HEK293 (cell line): Measurements from ENCODE around the gene ZNF214.

ENCODE experiments used
- CTCF ChIA-PET: fragments of 350-600 bp; formaldehyde crosslinking; extraction: SDS; loops from one replicate; lab custom pipeline; 2021; ENCODE audit warnings: antibody characterized with exemption; lab: Yijun Ruan, JAX
- POLR2A ChIA-PET: fragments of 300-600 bp; formaldehyde crosslinking; extraction: SDS; loops from one replicate; lab custom pipeline; 2020; ENCODE audit warnings: antibody characterized with exemption, inconsistent platforms; lab: Yijun Ruan, JAX
- H3K27ac ChIP-seq: fragments of 200-500 bp; sonication (Bioruptor generic); 2 replicates; pipeline ENCODE4 v1.5.1; 2014; ENCODE audit warnings: low read depth, low read length, control low read depth, inconsistent platforms; ENCODE audit errors: extremely low read depth
- H3K36me3 ChIP-seq, 2 experiments: fragments of 200-500 bp in 1 of 2; sonication (Bioruptor generic) in 1 of 2; 1 replicate in 1 of 2; 2 replicates in 1 of 2; pipeline ENCODE4 v1.5.1; 2014 to 2017; ENCODE audit warnings: inconsistent platforms in 2 of 2, low read length in 2 of 2; ENCODE audit not compliant: control insufficient read depth in 2 of 2, insufficient read depth in 1 of 2
- H3K4me1 ChIP-seq: fragments of 200-500 bp; sonication (Bioruptor generic); 2 replicates; pipeline ENCODE4 v1.5.1; 2014; ENCODE audit warnings: mild to moderate bottlenecking, low read length, inconsistent platforms; ENCODE audit not compliant: control insufficient read depth, insufficient read depth
- H3K4me3 ChIP-seq: 2 replicates; pipeline ENCODE4 v1.5.1; 2011; ENCODE audit warnings: low read depth, mild to moderate bottlenecking, control low read depth, low read length, moderate library complexity
- H3K9me3 ChIP-seq: fragments of 200-500 bp; sonication (Bioruptor generic); 2 replicates; pipeline ENCODE4 v1.5.1; 2014; ENCODE audit warnings: low read depth, low read length, inconsistent platforms; ENCODE audit not compliant: control insufficient read depth, insufficient read depth
- EGR2 ChIP-seq: fragments of 450-650 bp; formaldehyde crosslinking; IDR thresholded peaks from 2 replicates; pipeline ENCODE4 v1.5.1; 2016; ENCODE audit warnings: low read depth, missing biosample characterization, missing genetic modification characterization
- HIC1 ChIP-seq: fragments of 450-650 bp; formaldehyde crosslinking; IDR thresholded peaks from 2 replicates; pipeline ENCODE4 v1.5.1; 2016; ENCODE audit warnings: missing biosample characterization, missing genetic modification characterization
- IKZF3 ChIP-seq: fragments of 450-650 bp; IDR thresholded peaks from 2 replicates; pipeline ENCODE4 v1.5.0; 2018; ENCODE audit warnings: missing biosample characterization, mild to moderate bottlenecking, missing genetic modification characterization, moderate library complexity
- INSM2 ChIP-seq: fragments of 450-650 bp; formaldehyde crosslinking; IDR thresholded peaks from 2 replicates; pipeline ENCODE4 v1.5.1; 2016; ENCODE audit warnings: missing biosample characterization, missing genetic modification characterization
- KLF1 ChIP-seq: fragments of 450-650 bp; formaldehyde crosslinking; IDR thresholded peaks from 2 replicates; pipeline ENCODE4 v1.5.1; 2016; ENCODE audit warnings: missing biosample characterization, missing genetic modification characterization
- KLF10 ChIP-seq: fragments of 450-650 bp; IDR thresholded peaks from 2 replicates; pipeline ENCODE4 v1.5.1; 2018; ENCODE audit warnings: missing biosample characterization, mild to moderate bottlenecking, missing genetic modification characterization
- KLF8 ChIP-seq: fragments of 450-650 bp; formaldehyde crosslinking; IDR thresholded peaks from 2 replicates; pipeline ENCODE4 v1.5.1; 2016; ENCODE audit warnings: missing biosample characterization, missing genetic modification characterization
- KLF9 ChIP-seq: fragments of 450-650 bp; formaldehyde crosslinking; IDR thresholded peaks from 2 replicates; pipeline ENCODE4 v1.5.1; 2016; ENCODE audit warnings: missing biosample characterization, missing genetic modification characterization, low read depth
- SP2 ChIP-seq: fragments of 450-650 bp; formaldehyde crosslinking; IDR thresholded peaks from 2 replicates; pipeline ENCODE4 v1.5.1; 2016; ENCODE audit warnings: missing biosample characterization, missing genetic modification characterization
- SP3 ChIP-seq: fragments of 450-650 bp; formaldehyde crosslinking; IDR thresholded peaks from 2 replicates; pipeline ENCODE4 v1.5.1; 2016; ENCODE audit warnings: missing biosample characterization, missing genetic modification characterization
- SP7 ChIP-seq: fragments of 450-650 bp; formaldehyde crosslinking; IDR thresholded peaks from 2 replicates; pipeline ENCODE4 v1.5.1; 2016; ENCODE audit warnings: missing biosample characterization, missing genetic modification characterization
- YY2 ChIP-seq: fragments of 450-650 bp; formaldehyde crosslinking; IDR thresholded peaks from 2 replicates; pipeline ENCODE4 v1.5.1; 2016; ENCODE audit warnings: missing biosample characterization, missing genetic modification characterization
- ZBTB11 ChIP-seq: fragments of 450-650 bp; formaldehyde crosslinking; conservative IDR thresholded peaks from 2 replicates; pipeline ENCODE4 v1.5.1; 2016; ENCODE audit warnings: low read depth, missing biosample characterization, missing genetic modification characterization
- ZBTB17 ChIP-seq: fragments of 450-650 bp; formaldehyde crosslinking; IDR thresholded peaks from 2 replicates; pipeline ENCODE4 v1.5.1; 2016; ENCODE audit warnings: missing biosample characterization, missing genetic modification characterization
- ZBTB20 ChIP-seq: fragments of 450-650 bp; formaldehyde crosslinking; IDR thresholded peaks from 2 replicates; pipeline ENCODE4 v1.5.1; 2016; ENCODE audit warnings: missing biosample characterization, missing genetic modification characterization
- ZBTB26 ChIP-seq: fragments of 450-650 bp; formaldehyde crosslinking; optimal IDR thresholded peaks from 2 replicates; pipeline ENCODE3; 2016; ENCODE audit warnings: missing biosample characterization, mild to moderate bottlenecking, missing genetic modification characterization
- ZEB2 ChIP-seq: fragments of 450-650 bp; formaldehyde crosslinking; IDR thresholded peaks from 2 replicates; pipeline ENCODE4 v1.5.1; 2016; ENCODE audit warnings: missing biosample characterization, missing genetic modification characterization
- ZNF335 ChIP-seq: fragments of 450-650 bp; formaldehyde crosslinking; conservative IDR thresholded peaks from 2 replicates; pipeline ENCODE4 v1.5.1; 2016; ENCODE audit warnings: missing biosample characterization, missing genetic modification characterization
- ZNF341 ChIP-seq: fragments of 450-650 bp; formaldehyde crosslinking; IDR thresholded peaks from 2 replicates; pipeline ENCODE4; 2016; ENCODE audit warnings: low read depth, missing biosample characterization, missing genetic modification characterization
- ZNF394 ChIP-seq: fragments of 450-650 bp; formaldehyde crosslinking; IDR thresholded peaks from 2 replicates; pipeline ENCODE4 v1.5.1; 2016; ENCODE audit warnings: missing biosample characterization, missing genetic modification characterization, mild to moderate bottlenecking, moderate library complexity, borderline replicate concordance
- ZNF416 ChIP-seq: fragments of 450-650 bp; formaldehyde crosslinking; IDR thresholded peaks from 2 replicates; pipeline ENCODE4 v1.5.1; 2016; ENCODE audit warnings: missing biosample characterization, missing genetic modification characterization
- ZNF48 ChIP-seq: fragments of 450-650 bp; formaldehyde crosslinking; IDR thresholded peaks from 2 replicates; pipeline ENCODE4 v1.5.1; 2016; ENCODE audit warnings: missing biosample characterization, missing genetic modification characterization
- ZNF501 ChIP-seq: fragments of 450-650 bp; formaldehyde crosslinking; IDR thresholded peaks from 2 replicates; pipeline ENCODE4 v1.5.1; 2016; ENCODE audit warnings: missing biosample characterization, missing genetic modification characterization
- ZNF600 ChIP-seq: fragments of 450-650 bp; formaldehyde crosslinking; IDR thresholded peaks from 2 replicates; pipeline ENCODE4 v1.5.1; 2016; ENCODE audit warnings: missing biosample characterization, missing genetic modification characterization
- ZNF623 ChIP-seq: fragments of 450-650 bp; formaldehyde crosslinking; IDR thresholded peaks from 2 replicates; pipeline ENCODE4 v1.5.1; 2016; ENCODE audit warnings: missing biosample characterization, missing genetic modification characterization
- ZNF624 ChIP-seq: fragments of 450-650 bp; formaldehyde crosslinking; IDR thresholded peaks from 2 replicates; pipeline ENCODE4 v1.5.1; 2017; ENCODE audit warnings: missing biosample characterization, missing genetic modification characterization
- ZNF629 ChIP-seq: fragments of 450-650 bp; formaldehyde crosslinking; IDR thresholded peaks from 2 replicates; pipeline ENCODE4 v1.5.1; 2017; ENCODE audit warnings: missing biosample characterization, missing genetic modification characterization
- ZNF837 ChIP-seq: fragments of 450-650 bp; formaldehyde crosslinking; IDR thresholded peaks from 2 replicates; pipeline ENCODE4 v1.5.1; 2016; ENCODE audit warnings: missing biosample characterization, missing genetic modification characterization
- ZSCAN23 ChIP-seq: fragments of 450-650 bp; formaldehyde crosslinking; IDR thresholded peaks from 2 replicates; pipeline ENCODE4 v1.5.1; 2016; ENCODE audit warnings: missing biosample characterization, missing genetic modification characterization
- ZSCAN30 ChIP-seq: fragments of 450-650 bp; IDR thresholded peaks from 2 replicates; pipeline ENCODE4 v1.5.1; 2018; ENCODE audit warnings: missing biosample characterization, mild to moderate bottlenecking, missing genetic modification characterization, moderate library complexity

Gene ZNF214

GRCh38 chr11:7020183-7020917, at the start of gene ZNF214, which contains the start of gene NLRP14:
Gene ZNF214, minus strand, starts transcription at chr11:7020346. Its CDS starts 17,511 bp downstream, at chr11:7002835.
Gene NLRP14, plus strand, starts transcription at chr11:7020479. Its CDS starts 18,108 bp downstream, at chr11:7038587.
- Histone ChIP-seq H3K4me1 (no peaks in the 10 kb centered on the region), H3K4me3 (peak within 1 kb of the TSS; percentile 70), H3K36me3 (no peaks in the 10 kb centered on the region), H3K27ac (no peak within 1 kb of the TSS), H3K9me3 (no peaks in the 10 kb centered on the region)
- ChIA-PET CTCF (interaction anchor here (0.6 to 1.2 kb wide), 3 partner anchors 27 to 292 kb away, joined by 3 to 4 read pairs (median 3); no protein-coding TSS in a partner anchor), POLR2A (interaction anchor here (0.6 kb wide), 2 partner anchors 9 to 562 kb away, joined by 3 to 5 read pairs; no protein-coding TSS in a partner anchor)
- TF ChIP-seq KLF10 (peak; percentile 74; the same call in 1 of the 2 replicates), INSM2 (peak; percentile 69; the same call in 1 of the 2 replicates), KLF8 (tag by site-specific recombination) (0 out of 2 replicates have a peak, but pooled peaks have one; percentile 24), ZNF623 (tag by site-specific recombination) (0 out of 2 replicates have a peak, but pooled peaks have one; percentile 26), ZNF624 (peak; percentile 36; the same call in 1 of the 2 replicates), KLF9 (tag by site-specific recombination) (peak; percentile 70), ZNF501 (no peak), YY2 (tag by site-specific recombination) (no peak), ZNF600 (peak; percentile 82), ZNF629 (tag by site-specific recombination) (no peak), ZNF335 (tag by site-specific recombination) (peak; percentile 78), ZBTB26 (peak; percentile 61), SP3 (peak; percentile 58), ZNF394 (tag by site-specific recombination) (peak; percentile 80), ZNF341 (tag by site-specific recombination) (0 out of 2 replicates have a peak, but pooled peaks have one; percentile 23), IKZF3 (tag by site-specific recombination) (peak; percentile 94), KLF1 (peak; percentile 40; the same call in 1 of the 2 replicates), ZSCAN30 (tag by site-specific recombination) (0 out of 2 replicates have a peak, but pooled peaks have one; percentile 0), ZEB2 (tag by site-specific recombination) (no peak), ZBTB11 (0 out of 2 replicates have a peak, but pooled peaks have one; percentile 36), ZSCAN23 (no peak), HIC1 (tag by site-specific recombination) (peak; percentile 37; the same call in 1 of the 2 replicates), ZBTB20 (tag by site-specific recombination) (peak; percentile 94), ZNF48 (tag by site-specific recombination) (no peak), ZNF837 (tag by site-specific recombination) (no peak), SP7 (tag by site-specific recombination) (peak; percentile 47; the same call in 1 of the 2 replicates), ZBTB17 (tag by site-specific recombination) (peak; percentile 31; the same call in 1 of the 2 replicates), ZNF416 (tag by site-specific recombination) (no peak), EGR2 (tag by site-specific recombination) (0 out of 2 replicates have a peak, but pooled peaks have one; percentile 15), SP2 (tag by site-specific recombination) (peak; percentile 85)
